Prostate gland (tissue), 2 donors: ENCODE results near the gene NOTUM.

Experiments
- CTCF ChIP-seq, 4 experiments: fragments of 200-600 bp in 2 of 4; fragments of 450-650 bp in 2 of 4; sonication (generic) in 2 of 4; IDR thresholded peaks; 1 replicate in 3 of 4; 2 replicates in 1 of 4; pipeline ENCODE4 v1.5.1; 2016 to 2019; ENCODE audit warnings: antibody characterized with exemption in 4 of 4, mild to moderate bottlenecking in 2 of 4, moderate library complexity in 2 of 4
- POLR2AphosphoS5 ChIP-seq: sonication (generic); formaldehyde crosslinking; IDR thresholded peaks from one replicate; pipeline ENCODE4 v1.6.1; 2017; ENCODE audit warnings: antibody characterized with exemption

GRCh38 chr17:81944858-81945257 lies 16.1 kb downstream of the NOTUM start:
- no peak for TF ChIP-seq CTCF (IDR thresholded peaks at IDR 0.05)
- TF ChIP-seq POLR2AphosphoS5, result no peak
